GM21786 (cell line): ENCODE measurements around the gene C2CD4A.
A peak's percentile ranks its signal among the peaks of the same experiment; 100 is the strongest.
"Not testable (repeated sequence)": the region's sequence is repeated elsewhere in the genome, so short reads cannot be mapped to it uniquely, and the experiment has no call there.

Source experiments
- ATAC-seq: cut with Tn5 transposase; IDR thresholded peaks from one replicate; pipeline ENCODE4 v1.9.1; 2021; ENCODE audit not compliant: unreplicated experiment

C2CD4A gene, protein sequence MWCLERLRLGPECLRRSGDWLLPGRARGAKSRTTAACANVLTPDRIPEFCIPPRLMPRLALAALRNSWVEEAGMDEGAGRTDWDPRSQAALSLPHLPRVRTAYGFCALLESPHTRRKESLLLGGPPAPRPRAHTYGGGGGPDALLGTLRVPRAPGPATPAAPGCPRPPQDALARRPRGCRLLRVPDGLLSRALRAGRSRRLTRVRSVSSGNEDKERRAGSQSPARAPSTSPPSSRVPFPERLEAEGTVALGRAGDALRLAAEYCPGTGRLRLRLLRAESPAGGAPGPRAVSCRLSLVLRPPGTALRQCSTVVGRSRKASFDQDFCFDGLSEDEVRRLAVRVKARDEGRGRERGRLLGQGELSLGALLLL

DNA sequence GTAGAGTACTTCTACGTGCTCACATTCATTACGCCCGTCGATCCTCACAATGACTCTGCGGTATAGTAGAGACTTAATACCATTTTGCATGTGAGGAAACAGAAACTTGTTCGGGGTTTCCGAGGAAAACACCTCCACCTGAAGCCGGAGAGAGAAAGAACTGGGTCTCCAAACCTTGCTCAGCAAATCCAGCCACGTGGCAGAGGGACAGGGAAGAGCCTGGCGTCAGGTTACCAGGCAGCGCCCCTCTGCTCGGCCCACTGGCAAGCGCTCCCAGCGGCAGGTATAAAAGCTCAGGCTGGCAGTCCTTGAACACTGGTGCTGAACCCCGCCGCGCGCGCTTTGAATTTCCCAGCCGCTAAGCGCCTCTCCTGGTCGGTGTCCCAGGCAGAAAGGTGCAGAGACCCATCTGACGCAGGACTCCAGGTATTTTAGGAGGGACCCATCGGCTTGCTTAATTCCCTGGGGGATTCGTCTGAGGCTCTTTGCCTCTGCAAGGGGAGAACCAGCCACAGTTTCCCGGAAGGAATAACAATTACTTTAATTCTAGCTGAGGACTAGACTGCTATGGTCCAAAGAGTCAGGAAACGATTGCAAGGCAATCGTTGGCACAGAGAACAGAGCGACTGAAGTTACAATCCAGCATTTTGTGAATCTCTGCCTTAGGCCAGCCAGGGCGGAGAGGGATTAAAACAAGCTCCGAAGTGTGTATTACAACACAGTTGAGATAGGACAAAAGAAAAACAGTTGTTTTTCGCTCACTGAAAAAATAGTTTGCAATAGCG is at the start of gene C2CD4A:
TSS of gene C2CD4A (plus strand) at position 315 of the 785 bp plus-strand sequence. CDS start 637 bp downstream, outside the sequence.
- peak; percentile 46 for ATAC-seq

DNA sequence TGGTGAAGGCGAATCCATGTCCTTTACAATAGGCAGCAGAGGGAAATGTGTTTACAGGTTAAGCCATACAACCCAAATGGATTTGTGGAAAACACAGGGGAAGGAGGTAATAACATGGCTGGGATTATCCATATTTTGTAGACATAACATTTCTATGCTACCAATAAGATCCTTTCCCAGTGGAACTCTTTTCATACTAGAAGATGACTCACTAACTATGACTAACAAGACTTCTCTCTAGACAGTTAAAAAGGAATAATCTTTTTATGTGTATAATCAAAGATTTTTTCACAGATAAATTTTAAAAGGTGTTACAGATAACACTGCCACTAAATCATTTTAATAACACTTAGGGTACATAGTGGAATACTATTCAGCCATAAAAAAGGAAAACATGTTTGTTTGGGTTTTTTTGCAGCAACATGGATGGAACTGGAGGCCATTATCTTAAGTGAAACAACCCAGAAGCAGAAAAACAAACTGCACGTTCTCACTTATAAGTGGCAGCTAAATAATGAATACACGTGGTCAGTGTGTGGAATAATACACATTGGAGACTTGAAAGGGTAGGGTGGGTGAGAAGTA is 46.1 kb upstream of the C2CD4A start:
- ATAC-seq = no peak

DNA sequence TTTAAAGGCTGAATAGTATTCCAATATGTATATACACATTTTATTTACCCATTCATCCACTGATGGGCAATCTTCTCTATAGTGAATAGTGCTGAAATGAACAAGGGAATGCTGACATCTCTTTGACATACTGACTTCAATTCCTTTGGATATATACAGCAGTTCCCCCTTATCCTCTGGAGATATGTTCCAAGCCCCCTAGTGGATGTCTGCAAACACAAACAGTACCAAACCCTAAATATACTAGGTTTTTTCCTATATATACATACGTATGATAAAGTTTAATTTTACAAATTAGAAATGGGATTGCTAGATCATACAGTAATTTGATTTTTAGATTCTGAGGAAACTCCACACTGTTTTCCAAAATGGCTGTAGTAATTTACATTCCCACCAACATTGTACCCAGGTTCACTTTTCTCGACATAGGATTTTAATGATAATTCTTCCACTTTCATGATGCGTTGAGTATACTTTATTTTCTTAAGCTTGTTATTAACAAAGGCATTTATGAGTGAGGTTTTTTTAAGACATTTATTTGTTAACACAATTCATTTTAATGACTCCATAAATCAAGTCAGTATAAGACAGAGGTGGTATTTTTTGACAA is 44.7 kb upstream of the C2CD4A start:
- no peak for ATAC-seq

DNA sequence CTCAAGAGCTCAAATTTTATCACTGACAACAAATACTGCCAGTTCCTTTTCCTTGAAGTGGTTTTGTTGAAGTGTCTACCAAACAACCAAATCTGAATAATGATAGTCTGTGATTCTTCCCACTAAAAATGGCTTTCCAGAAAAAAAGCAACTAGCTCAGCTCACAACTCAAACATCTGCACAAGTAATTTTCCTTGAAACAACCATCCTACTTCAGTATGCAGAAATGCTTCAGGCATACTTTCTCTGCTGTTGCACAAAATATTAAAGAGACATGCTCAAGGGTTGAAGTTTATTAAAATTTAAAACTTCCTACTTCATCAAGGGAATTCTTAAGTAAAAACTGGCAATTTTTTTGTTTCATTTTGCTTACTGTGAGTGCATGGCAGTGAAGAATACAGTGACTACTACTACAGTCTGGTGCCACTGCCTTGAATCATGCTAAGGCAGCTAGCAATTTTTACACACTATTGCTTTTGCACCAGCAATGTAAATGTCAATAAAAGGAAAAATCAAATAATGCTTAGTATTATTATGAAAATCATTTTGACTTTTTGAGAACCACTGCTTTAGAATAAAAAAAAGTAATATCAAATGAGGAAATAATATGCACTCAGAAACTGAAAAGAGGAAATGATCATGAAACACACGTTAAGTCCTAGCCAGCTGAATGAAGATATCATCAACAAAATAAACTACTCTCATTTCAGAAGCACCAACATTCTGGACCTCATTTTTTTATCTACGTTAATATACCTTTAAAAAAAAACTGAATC is 40.1 kb upstream of the C2CD4A start:
- no peak for ATAC-seq

DNA sequence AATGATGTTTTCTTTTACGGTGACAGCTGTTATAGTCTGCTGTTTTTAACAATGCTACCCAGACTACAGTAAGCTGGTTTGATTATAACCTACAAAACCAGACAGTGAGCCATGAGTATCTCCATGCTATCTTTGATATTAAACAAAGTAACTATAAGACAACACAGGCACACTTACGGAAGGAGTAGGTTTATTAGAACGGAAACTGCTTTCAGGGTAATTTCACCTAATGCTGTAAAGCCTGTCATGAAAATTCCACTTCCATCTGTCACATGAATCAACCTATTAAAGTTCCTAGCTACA is 39.6 kb upstream of the C2CD4A start:
- no peak for ATAC-seq

DNA sequence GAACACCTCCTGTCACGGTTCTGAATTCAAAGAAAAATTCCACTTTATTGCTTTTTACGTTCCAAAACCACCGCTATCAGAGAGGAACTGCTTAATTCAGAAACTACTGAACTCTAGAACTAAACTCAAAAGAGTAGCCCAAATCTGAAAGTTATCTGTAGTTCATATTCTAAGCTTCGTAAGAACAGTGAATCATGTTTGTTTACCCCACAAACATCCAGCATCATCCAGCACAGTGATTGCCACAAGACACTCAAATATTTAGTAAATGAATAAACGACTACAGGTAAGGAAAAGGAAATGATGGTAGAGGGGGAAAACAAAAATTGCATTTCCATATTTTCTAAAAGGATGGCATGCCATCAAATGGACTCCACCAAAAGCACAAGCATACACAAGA is 38.9 kb upstream of the C2CD4A start:
- no peak for ATAC-seq

DNA sequence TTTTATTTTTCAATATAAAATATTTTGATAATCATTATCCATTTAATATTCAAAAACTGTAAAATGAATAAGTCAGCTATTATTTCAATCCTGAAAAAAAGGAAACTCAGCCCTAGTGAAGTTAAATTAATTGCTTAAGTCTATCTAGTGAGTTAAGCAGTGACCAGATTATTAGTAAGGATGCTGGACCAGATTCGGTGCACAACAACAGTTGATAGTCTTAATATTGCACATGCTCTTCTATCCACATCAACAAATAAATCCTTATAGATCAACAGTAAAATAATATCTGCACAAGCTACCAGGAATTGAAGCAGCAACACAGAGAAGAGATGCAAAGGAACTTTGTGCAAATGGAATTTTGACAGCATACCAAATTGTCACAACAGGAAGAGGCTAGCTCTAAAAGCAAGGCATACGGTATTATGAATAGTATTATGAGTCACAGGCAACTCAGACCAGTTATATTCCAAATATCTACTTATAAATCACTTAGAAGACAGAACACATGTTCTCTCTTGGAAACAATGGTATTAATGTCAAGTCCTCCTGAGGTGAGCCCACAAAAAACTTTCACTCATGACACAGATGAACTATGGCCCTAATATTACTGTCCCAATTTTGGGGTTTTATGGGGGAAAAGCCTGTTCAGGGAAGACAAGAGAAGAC is 31.4 kb upstream of the C2CD4A start:
- ATAC-seq = no peak

DNA sequence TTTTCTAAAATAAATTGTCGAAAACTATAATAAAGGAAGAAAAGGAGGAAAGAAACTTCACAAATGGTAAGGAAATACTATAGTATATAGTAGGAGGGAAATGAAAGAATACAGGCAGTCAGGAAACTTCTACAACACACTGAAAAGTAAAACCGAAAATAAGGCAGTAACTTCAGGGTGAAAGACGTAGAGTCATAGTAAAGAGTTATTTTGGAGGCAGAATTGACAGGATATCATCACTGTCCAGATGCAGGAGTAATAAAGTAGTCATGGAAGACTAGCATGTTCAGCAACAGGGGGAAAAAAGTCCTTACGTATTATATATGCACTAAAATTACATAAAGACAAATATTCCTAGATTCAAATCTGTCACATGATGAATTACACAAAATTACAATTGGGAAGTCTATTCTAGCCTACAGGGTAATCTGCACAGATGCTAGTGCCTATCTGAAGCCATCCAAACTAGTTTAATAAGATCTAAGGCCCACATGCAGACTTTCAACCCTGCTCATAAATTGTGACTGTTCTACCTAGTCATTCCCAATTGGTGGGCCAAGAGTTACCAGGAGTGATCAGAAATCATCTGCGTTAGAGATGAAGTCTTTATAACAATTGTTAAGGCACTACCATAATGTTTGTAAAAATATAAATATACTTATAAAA is 20.6 kb upstream of the C2CD4A start:
- peak; percentile 85 for ATAC-seq

DNA sequence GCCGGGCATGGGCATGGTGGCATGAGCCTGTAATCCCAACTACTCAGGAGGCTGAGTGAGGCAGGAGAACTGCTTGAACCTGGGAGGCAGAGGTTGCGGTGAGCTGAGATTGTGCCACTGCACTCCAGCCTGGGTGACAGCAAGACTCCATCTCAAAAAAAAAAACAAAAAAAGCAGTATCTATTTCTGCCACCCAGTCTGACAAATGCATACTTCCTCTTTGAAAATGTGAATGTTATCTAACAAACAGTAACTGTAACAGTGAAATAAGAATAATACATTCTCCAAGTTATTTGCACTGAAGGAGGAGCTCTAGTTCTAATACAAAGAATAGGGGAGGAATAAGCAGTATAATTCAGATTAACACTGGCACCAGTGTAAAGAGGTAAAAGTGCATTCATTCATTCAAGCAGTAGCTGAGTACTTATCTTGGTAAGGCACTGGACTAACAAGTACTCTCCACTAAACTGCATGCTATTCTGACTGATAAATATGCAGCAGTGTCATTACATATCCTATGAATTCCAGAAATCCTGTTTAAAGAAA is 19.4 kb upstream of the C2CD4A start:
- ATAC-seq = no peak

DNA sequence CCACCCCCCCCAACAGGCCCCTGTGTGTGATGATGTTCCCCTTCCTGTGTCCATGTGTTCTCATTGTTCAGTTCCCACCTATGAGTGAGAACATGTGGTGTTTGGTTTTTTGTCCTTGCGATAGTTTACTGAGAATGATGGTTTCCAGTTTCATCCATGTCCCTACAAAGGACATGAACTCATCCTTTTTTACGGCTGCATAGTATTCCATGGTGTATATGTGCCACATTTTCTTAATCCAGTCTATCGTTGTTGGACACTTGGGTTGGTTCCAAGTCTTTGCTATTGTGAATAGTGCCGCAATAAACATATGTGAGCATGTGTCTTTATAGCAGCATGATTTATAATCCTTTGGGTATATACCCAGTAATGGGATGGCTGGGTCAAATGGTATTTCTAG is 18.5 kb upstream of the C2CD4A start:
- not testable (repeated sequence) for ATAC-seq

DNA sequence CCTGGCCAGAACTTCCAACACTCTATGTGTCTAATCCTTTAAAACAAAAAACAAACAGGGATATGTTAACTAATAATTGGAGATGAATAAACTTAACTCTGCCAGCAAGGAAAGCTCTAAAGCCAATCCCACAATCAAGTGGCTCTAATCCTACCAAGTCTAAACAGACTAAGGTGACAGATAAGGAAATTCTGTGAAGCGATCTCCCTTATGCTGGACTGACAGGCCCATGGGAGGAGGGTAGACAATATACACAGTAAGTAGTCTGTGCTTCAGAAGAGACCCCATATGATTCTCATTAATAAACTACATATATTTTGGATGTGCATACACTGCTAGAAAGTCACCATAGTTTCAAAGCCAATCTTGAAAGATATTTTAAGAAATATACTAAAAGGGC is 16.7 kb upstream of the C2CD4A start:
- no peak for ATAC-seq

DNA sequence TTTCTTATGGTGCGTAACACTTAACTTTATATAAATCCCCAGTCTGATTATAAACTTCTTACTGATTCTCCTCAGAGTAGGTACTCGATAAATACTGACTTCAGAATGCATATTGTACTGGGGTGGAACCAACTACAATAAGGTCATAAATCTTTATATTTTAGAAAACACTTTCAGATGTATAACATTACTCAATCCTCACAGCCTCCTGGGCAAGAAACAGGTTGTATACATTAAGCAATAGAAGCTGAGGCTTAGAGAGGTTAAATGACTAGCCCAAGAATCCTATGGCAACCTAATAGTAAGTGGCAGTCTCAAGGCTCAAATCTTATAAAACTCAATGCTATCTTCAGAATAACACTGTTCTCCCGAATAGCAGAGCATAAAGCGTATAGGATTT is 15.6 kb upstream of the C2CD4A start:
- no peak for ATAC-seq

DNA sequence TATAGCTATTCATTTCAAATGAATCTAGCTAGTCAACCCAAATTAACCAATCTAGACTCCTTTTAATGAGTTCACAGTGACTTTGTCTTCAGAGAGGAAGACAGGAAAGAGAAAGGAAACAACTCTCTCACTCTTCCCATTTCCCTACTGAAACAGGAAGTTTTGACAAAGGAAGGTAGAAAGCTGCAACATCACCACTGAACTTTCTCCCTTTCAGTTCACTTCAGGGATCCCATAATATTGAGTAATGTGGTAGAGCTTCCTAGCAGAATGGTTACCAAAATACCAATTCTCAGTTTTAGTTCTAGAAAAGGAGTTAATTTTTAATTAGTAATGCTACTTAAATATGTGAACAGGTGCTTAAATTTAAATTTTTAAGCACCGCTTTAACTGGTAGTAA is 14.1 kb upstream of the C2CD4A start:
- ATAC-seq = no peak

DNA sequence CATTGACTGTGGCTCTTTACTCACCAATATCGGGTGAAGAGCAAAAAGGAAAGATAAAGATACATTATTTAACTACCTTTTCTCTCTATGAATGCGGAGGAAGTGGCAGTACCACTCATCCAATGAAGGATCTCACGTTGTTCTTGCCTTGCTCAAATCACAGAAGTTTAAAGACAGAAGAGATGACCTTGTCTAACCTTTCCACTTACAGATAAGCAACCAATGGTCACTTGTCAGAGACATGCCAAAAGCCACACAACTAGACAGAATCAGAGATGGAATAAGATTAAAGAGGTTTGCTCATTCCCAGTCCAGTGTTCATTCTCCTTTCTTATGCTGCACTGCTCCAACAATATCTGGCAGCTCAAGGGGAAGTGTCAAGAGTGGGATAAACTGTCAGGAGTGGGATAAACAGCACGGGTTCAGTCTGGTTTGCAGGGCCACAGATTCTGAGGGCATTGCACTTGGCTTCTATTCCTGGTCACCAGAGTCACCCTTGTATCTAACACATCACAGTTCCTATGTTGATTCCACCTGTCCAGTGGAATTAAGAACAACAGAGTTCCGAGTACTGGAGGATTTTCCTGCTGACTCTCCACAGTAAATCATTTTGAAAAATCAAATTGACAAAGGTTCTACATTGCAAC is 13.2 kb upstream of the C2CD4A start:
- ATAC-seq = no peak

DNA sequence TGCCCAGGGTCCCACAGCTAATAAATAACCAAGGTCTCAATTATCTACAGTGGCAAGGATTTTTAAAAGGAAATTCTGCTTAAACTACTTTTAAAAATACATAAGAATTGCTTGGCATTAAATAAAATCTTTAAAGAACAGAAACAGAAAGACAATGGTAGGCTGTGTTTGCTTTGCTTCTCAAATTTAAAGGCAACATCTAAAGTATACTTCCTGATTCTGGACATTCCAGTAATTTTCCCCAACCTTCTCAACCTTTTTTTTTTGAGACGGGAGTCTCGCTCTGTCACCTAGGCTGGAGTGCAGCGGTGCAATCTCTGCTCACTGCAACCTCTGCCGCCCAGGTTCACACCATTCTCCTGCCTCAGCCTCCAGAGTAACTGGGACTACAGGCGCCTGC is 11.8 kb upstream of the C2CD4A start:
- ATAC-seq = no peak

DNA sequence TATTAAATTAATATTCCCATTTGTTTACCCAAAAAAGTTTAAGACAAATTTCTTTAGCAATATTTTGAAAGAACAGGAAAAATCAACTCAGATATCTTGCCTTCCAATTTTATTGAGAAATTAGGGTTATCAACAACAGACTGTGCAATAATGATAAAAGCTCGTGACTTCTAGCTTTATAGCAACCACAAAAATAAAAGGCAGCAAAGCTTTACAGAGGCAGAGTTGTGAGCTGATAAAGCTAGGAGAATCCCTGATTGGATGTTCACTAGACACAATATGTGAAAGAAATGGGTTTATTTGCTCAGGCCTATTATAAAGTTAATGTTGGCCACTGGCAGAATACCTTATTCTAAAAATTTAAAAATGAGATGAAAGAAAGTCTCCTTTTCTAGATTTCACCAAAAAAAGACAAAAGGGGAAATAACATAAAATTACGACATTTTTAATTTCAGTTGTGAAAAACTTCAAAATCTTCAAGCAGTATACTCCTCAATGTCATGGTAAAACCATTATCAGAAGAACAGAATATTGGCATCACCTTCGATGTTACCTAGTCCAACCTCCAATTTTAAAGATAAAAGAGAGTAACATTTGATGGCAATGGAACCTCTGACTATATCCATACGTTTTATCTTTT is 9.3 kb upstream of the C2CD4A start:
- no peak for ATAC-seq

DNA sequence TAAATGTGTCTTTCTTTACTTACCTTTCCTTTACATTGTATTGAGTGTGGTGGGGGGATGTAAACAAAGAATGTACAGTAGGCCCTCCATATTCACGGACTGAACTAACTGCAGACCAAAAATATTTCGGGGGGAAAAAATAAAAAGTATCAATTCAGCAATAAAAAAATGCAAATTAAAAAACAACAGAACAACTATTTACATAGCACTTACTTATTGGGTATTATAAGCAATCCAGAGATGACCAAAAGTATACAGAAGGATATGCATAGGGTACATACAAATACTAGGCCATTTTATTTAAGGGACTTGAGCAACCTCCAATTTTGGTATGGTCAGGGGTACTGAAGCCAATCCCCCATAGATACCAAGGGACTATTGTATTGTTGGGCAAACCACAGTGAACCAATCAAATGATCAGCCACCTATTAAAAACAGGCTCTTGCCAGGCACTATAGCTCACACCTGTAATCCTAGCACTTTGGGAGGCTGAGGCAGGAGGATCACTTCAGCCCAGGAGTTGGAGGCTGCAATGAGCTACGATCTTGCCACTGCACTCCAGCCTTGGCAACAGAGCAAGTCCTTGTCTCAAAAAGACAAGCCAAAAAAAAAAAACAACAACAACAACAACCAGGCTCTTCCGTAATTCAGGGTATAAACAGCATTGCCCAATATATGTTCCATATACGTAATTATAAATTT is 8.3 kb upstream of the C2CD4A start:
- no peak for ATAC-seq
